HL-60 (cell line): ENCODE measurements around the gene GPR137B.

Source experiments
- DNase-seq, 2 experiments: peaks; one replicate each; pipeline ENCODE4 v3.0.0-alpha.2; 2010 to 2020; ENCODE audit warnings: low read depth in 1 of 2, low spot score in 1 of 2
- H3K27ac ChIP-seq: fragments of 250-450 bp; sonication (Bioruptor Pico); replicated peaks from 2 replicates; pipeline ENCODE4 v1.5.1; 2020; ENCODE audit warnings: mild to moderate bottlenecking, moderate library complexity
- H3K27me3 ChIP-seq: fragments of 250-450 bp; sonication (Bioruptor Pico); 2 replicates; pipeline ENCODE4 v1.5.1; 2021; ENCODE audit warnings: mild to moderate bottlenecking, moderate library complexity; ENCODE audit not compliant: insufficient read depth, poor library complexity, severe bottlenecking
- H3K4me3 ChIP-seq: replicated peaks from 2 replicates; pipeline ENCODE4 v1.5.1; 2011; ENCODE audit warnings: mild to moderate bottlenecking, control low read depth, low read length; ENCODE audit not compliant: insufficient read depth
- GABPA ChIP-seq: IDR thresholded peaks from 2 replicates; pipeline ENCODE4 v1.6.1; 2012; ENCODE audit warnings: low read depth
- POLR2AphosphoS5 ChIP-seq: IDR thresholded peaks from 2 replicates; pipeline ENCODE4 v1.6.1; 2012; ENCODE audit warnings: low read depth
- SPI1 ChIP-seq: IDR thresholded peaks from 2 replicates; pipeline ENCODE4 v1.6.1; 2012; ENCODE audit warnings: low read depth, mild to moderate bottlenecking, borderline replicate concordance
- TF ChIP-seq, protein P1 (sequence below): IDR thresholded peaks from 2 replicates; pipeline ENCODE4 v1.6.1; 2012; ENCODE audit warnings: low read depth; ENCODE audit not compliant: insufficient replicate concordance
- TF ChIP-seq, protein P2 (sequence below): IDR thresholded peaks from one replicate; pipeline ENCODE4 v1.5.1; 2011; ENCODE audit warnings: low read length, control low read depth, inconsistent platforms; ENCODE audit not compliant: insufficient read depth

GPR137B gene

DNA sequence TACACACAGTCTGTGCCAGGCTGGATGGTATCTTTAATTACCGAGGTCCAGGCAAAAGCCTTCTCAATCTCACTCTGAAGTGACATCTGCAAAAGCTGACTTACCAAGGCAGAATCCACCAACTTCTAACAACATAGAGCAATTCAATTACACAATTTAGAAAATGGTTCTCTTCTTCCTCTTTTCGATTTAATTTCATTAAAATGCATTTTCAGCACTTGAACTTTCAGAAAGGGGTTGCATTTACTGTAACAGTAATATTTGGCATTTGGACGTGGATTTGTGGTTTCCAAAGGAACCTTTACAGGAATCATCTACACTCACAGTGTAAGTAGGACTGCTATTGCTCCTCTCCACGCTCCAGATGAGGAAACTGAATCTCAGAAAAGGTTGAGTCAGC lies 86.1 kb downstream of the GPR137B start:
- TF ChIP-seq SPI1 = peak; percentile 45; the same call in 1 of the 2 replicates
- TF ChIP-seq, protein P1, sequence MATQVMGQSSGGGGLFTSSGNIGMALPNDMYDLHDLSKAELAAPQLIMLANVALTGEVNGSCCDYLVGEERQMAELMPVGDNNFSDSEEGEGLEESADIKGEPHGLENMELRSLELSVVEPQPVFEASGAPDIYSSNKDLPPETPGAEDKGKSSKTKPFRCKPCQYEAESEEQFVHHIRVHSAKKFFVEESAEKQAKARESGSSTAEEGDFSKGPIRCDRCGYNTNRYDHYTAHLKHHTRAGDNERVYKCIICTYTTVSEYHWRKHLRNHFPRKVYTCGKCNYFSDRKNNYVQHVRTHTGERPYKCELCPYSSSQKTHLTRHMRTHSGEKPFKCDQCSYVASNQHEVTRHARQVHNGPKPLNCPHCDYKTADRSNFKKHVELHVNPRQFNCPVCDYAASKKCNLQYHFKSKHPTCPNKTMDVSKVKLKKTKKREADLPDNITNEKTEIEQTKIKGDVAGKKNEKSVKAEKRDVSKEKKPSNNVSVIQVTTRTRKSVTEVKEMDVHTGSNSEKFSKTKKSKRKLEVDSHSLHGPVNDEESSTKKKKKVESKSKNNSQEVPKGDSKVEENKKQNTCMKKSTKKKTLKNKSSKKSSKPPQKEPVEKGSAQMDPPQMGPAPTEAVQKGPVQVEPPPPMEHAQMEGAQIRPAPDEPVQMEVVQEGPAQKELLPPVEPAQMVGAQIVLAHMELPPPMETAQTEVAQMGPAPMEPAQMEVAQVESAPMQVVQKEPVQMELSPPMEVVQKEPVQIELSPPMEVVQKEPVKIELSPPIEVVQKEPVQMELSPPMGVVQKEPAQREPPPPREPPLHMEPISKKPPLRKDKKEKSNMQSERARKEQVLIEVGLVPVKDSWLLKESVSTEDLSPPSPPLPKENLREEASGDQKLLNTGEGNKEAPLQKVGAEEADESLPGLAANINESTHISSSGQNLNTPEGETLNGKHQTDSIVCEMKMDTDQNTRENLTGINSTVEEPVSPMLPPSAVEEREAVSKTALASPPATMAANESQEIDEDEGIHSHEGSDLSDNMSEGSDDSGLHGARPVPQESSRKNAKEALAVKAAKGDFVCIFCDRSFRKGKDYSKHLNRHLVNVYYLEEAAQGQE = no peak
- Histone ChIP-seq H3K27me3 (no peaks in the 10 kb centered on the region), H3K4me3 (no peak overlapping the region), H3K27ac (no peak overlapping the region)
- DNase-seq = peak in 1 of 2 experiments; percentile 40

DNA sequence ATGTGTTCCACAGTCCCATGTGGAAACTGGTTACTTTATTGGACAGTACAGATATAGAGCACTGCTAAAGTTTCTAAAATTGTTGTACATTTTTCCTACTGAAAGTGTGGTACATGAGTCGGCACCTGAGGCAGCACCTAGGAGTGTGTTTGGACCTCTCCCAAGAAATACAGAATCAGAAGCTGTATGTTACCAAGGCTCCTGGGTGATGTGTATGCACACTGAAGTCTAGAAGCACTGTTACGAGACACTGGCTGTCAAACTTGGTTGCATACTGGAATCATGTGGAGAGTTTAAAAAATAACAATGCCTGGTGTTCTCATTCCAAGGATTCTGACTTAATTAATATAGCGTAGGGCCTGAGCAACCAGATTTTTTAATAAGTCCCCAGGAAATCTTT lies 92.8 kb downstream of the GPR137B start:
- no peak overlapping the region for H3K4me3 ChIP-seq
- no peak overlapping the region for H3K27ac ChIP-seq
- H3K27me3 ChIP-seq = no peaks in the 10 kb centered on the region
- DNase-seq = no peak
- TF ChIP-seq, protein P1 = no peak
- no peak for TF ChIP-seq GABPA
- TF ChIP-seq POLR2AphosphoS5 = no peak
- TF ChIP-seq SPI1 = no peak

DNA sequence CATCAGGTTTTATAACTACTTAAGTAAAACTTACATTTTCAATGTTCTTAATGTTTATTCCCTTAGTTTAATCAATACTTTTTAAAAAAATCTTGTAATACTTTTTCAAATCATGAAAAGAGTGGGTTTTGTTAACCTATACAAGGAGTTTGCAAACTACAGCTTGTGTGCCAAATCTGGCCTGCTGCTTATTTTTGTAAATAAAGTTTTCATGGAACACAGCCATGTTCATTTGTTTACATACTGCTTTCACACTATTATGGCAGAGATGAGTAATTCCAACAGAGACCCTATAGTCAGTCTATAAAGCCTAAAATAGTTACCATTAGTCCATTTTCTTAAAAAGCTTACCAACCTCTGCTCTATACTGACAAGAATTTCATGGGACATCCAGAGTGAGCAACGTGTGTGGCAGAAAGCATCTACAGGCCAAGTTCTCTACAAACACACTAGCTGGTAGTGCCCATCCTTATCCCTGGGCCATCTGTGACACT lies 96.8 kb downstream of the GPR137B start:
- Histone ChIP-seq H3K27me3 (no peaks in the 10 kb centered on the region), H3K27ac (no peak overlapping the region), H3K4me3 (no peak overlapping the region)
- DNase-seq = no peak
- TF ChIP-seq, protein P1 = no peak
- TF ChIP-seq, protein P2, sequence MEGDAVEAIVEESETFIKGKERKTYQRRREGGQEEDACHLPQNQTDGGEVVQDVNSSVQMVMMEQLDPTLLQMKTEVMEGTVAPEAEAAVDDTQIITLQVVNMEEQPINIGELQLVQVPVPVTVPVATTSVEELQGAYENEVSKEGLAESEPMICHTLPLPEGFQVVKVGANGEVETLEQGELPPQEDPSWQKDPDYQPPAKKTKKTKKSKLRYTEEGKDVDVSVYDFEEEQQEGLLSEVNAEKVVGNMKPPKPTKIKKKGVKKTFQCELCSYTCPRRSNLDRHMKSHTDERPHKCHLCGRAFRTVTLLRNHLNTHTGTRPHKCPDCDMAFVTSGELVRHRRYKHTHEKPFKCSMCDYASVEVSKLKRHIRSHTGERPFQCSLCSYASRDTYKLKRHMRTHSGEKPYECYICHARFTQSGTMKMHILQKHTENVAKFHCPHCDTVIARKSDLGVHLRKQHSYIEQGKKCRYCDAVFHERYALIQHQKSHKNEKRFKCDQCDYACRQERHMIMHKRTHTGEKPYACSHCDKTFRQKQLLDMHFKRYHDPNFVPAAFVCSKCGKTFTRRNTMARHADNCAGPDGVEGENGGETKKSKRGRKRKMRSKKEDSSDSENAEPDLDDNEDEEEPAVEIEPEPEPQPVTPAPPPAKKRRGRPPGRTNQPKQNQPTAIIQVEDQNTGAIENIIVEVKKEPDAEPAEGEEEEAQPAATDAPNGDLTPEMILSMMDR = no peak
- no peak for TF ChIP-seq GABPA
- TF ChIP-seq SPI1 = no peak
- TF ChIP-seq POLR2AphosphoS5 = no peak

DNA sequence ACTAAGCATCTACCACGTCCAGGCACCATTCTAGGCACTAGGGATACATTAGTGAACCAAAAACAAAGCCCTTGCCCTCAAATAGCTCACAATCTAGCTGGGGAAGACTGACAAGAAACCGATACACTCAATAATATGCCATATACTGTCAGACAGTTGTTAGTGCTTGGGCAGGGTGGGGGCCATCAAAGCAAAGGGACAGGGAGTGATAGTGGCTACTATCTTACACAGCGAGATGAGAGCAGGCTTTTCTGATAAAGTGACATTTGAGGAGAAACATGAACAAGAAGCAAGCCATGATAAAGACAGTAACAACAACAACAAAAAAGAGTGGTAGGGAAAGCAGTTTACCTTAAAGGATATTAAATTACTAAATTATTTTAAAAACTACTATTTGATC lies 98.3 kb downstream of the GPR137B start:
- H3K27me3 ChIP-seq = no peaks in the 10 kb centered on the region
- TF ChIP-seq, protein P2 = no peak
- TF ChIP-seq GABPA (no peak), POLR2AphosphoS5 (no peak), SPI1 (no peak)
- TF ChIP-seq, protein P1 = no peak
- H3K4me3 ChIP-seq = no peak overlapping the region
- H3K27ac ChIP-seq = no peak overlapping the region
- DNase-seq = no peak
